ENCODE data around the gene FBXO8.

DNA sequence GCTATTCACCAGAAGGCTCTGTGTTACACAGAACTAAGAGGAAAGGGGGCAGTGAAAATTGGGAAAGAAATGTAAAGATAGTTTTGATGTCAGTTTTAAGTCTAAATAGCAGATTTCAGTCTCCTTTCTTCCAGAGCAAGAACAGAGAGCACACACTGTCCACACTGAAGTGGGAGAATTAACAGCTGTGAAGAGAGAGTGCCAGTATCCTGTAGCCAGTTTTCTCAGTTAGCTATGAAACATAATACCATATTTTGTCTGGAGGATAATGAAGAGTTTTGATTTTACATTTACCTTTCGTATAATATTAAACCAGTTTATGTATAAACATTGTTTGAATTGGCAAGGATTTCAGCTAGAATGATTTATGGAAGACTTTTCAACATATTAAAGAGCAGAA lies 35.1 kb downstream of the FBXO8 start:
- TF ChIP-seq, protein P1, sequence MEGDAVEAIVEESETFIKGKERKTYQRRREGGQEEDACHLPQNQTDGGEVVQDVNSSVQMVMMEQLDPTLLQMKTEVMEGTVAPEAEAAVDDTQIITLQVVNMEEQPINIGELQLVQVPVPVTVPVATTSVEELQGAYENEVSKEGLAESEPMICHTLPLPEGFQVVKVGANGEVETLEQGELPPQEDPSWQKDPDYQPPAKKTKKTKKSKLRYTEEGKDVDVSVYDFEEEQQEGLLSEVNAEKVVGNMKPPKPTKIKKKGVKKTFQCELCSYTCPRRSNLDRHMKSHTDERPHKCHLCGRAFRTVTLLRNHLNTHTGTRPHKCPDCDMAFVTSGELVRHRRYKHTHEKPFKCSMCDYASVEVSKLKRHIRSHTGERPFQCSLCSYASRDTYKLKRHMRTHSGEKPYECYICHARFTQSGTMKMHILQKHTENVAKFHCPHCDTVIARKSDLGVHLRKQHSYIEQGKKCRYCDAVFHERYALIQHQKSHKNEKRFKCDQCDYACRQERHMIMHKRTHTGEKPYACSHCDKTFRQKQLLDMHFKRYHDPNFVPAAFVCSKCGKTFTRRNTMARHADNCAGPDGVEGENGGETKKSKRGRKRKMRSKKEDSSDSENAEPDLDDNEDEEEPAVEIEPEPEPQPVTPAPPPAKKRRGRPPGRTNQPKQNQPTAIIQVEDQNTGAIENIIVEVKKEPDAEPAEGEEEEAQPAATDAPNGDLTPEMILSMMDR (IDR thresholded peaks at IDR 0.05 in 8 of 11, conservative IDR thresholded peaks at IDR 0.05 in 3 of 11): no peak
- TF ChIP-seq POLR2A (IDR thresholded peaks at IDR 0.05): no peak

Data from spleen (tissue), 7 donors.